HCT116 (cell line): ENCODE results near the gene TEX2. TPM values are rescaled to one million over a fixed set of nuclear protein-coding genes. Genes with fewer than 3 reads are reported as not detected.
A peak's percentile ranks its signal among the peaks of the same experiment; 100 is the strongest.

Source experiments
- ATAC-seq: fragments of 200-7000 bp; cut with Tn5 transposase; 2 replicates; pipeline ENCODE4 v1.9.1; 2020; ENCODE audit warnings: mild to moderate bottlenecking, moderate library complexity
- BruUV-seq: library from RNA; stranded (reverse); fragments of 400-500 nt; replicated peaks from 2 replicates; lab custom pipeline; 2021; lab: Mats Ljungman, UMichigan
- CTCF ChIA-PET: fragments of 300-600 bp; sonication (Branson Sonifier 250); formaldehyde crosslinking; loops from one replicate; lab custom pipeline; 2021; ENCODE audit warnings: antibody characterized with exemption; lab: Charles Lee
- POLR2A ChIA-PET: fragments of 300-600, 350-600 bp; sonication (Branson Sonifier 250); formaldehyde crosslinking; loops from one replicate; lab custom pipeline; 2021; ENCODE audit warnings: antibody characterized with exemption; lab: Charles Lee
- RAD21 ChIA-PET, 2 experiments: fragments of 300-600 bp; sonication (Branson Sonifier 250); formaldehyde crosslinking; loops; one replicate each; lab custom pipeline; 2023; ENCODE audit warnings: low total read pairs in 2 of 2; ENCODE audit not compliant: uncharacterized antibody in 2 of 2, unreplicated experiment in 2 of 2, low non-redundant PET in 1 of 2; lab: Charles Lee
- DNase-seq: peaks from one replicate; pipeline ENCODE4 v3.0.0-alpha.2; 2010; ENCODE audit warnings: low read depth, low spot score
- H2AFZ ChIP-seq: fragments of 200-600 bp; shearing (Covaris generic), sonication (generic); 2 replicates; pipeline ENCODE4 v1.6.1; 2017; ENCODE audit warnings: low read depth, mixed run types, mixed read lengths, antibody characterized with exemption, low read length; ENCODE audit not compliant: poor library complexity, severe bottlenecking
- H3K27ac ChIP-seq: 2 replicates; pipeline ENCODE4 v1.5.1; 2012; ENCODE audit warnings: low read depth, low read length
- H3K27me3 ChIP-seq: fragments of 200-600 bp; sonication (generic); 2 replicates; pipeline ENCODE4 v1.6.1; 2016; ENCODE audit warnings: mixed run types, low read length, mixed read lengths; ENCODE audit not compliant: insufficient read depth
- H3K36me3 ChIP-seq, 2 experiments: fragments of 200-500 bp in 1 of 2; fragments of 200-600 bp in 1 of 2; sonication (Bioruptor generic) in 1 of 2; sonication (generic) in 1 of 2; 2 replicates each; pipeline versions ENCODE4 v1.5.1 to v1.6.1; 2014 to 2016; ENCODE audit warnings: low read length in 2 of 2, inconsistent platforms in 1 of 2, mixed read lengths in 1 of 2, mixed run types in 1 of 2; ENCODE audit not compliant: insufficient read depth in 2 of 2, control insufficient read depth in 1 of 2
- H3K4me1 ChIP-seq, 2 experiments: fragments of 200-600 bp in 1 of 2; sonication (generic) in 1 of 2; 2 replicates each; pipeline versions ENCODE4 v1.5.1 to v1.6.1; 2012 to 2017; ENCODE audit warnings: low read length in 2 of 2, inconsistent platforms in 1 of 2, mild to moderate bottlenecking in 1 of 2, mixed read lengths in 1 of 2, mixed run types in 1 of 2, moderate library complexity in 1 of 2; ENCODE audit not compliant: insufficient read depth in 2 of 2, control insufficient read depth in 1 of 2
- H3K4me2 ChIP-seq: fragments of 200-600 bp; sonication (generic); 2 replicates; pipeline ENCODE4 v1.6.1; 2017; ENCODE audit warnings: mixed run types, low read length, mixed read lengths
- H3K4me3 ChIP-seq, 2 experiments: fragments of 200-600 bp in 1 of 2; sonication (generic) in 1 of 2; replicated peaks in 1 of 2; 2 replicates each; pipeline ENCODE4 v1.5.1; 2011 to 2016; ENCODE audit warnings: low read length in 2 of 2, control low read depth in 1 of 2, low read depth in 1 of 2, mild to moderate bottlenecking in 1 of 2, mixed read lengths in 1 of 2, mixed run types in 1 of 2
- H3K79me2 ChIP-seq: fragments of 200-600 bp; sonication (generic); 2 replicates; pipeline ENCODE4 v1.6.1; 2017; ENCODE audit warnings: mild to moderate bottlenecking, mixed run types, low read length, moderate library complexity, mixed read lengths; ENCODE audit not compliant: insufficient read depth
- H3K9ac ChIP-seq: fragments of 200-600 bp; sonication (generic); 2 replicates; pipeline ENCODE4 v1.6.1; 2016; ENCODE audit warnings: low read length, mixed read lengths
- H3K9me2 ChIP-seq: fragments of 200-600 bp; sonication (generic), shearing (Covaris generic); 2 replicates; pipeline ENCODE4 v1.6.1; 2017; ENCODE audit warnings: mixed run types, mild to moderate bottlenecking, moderate library complexity; ENCODE audit not compliant: insufficient read depth
- H3K9me3 ChIP-seq, 2 experiments: fragments of 200-500 bp in 1 of 2; fragments of 200-600 bp in 1 of 2; sonication (Bioruptor generic) in 1 of 2; sonication (generic) in 1 of 2; 2 replicates each; pipeline ENCODE4 v1.6.1; 2014 to 2017; ENCODE audit warnings: low read length in 2 of 2, mixed read lengths in 2 of 2, inconsistent platforms in 1 of 2, low read depth in 1 of 2, mild to moderate bottlenecking in 1 of 2, mixed run types in 1 of 2, moderate library complexity in 1 of 2; ENCODE audit not compliant: control insufficient read depth in 1 of 2, insufficient read depth in 1 of 2
- H4K20me1 ChIP-seq: fragments of 200-600 bp; sonication (generic), shearing (Covaris generic); 2 replicates; pipeline ENCODE4 v1.6.1; 2017; ENCODE audit warnings: mixed run types, mild to moderate bottlenecking, moderate library complexity; ENCODE audit not compliant: insufficient read depth
- EZH2 ChIP-seq: fragments of 200-600 bp; sonication (generic); IDR thresholded peaks from 2 replicates; pipeline ENCODE4 v1.6.1; 2017; ENCODE audit warnings: antibody characterized with exemption, mixed run types
- POLR2A ChIP-seq: IDR thresholded peaks from 2 replicates; pipeline ENCODE4 v1.7.0; 2011; ENCODE audit warnings: borderline replicate concordance; ENCODE audit not compliant: insufficient read depth, insufficient read length; ENCODE audit errors: extremely low read depth
- YY1 ChIP-seq: IDR thresholded peaks from 2 replicates; pipeline ENCODE4 v1.6.1; 2011; ENCODE audit warnings: low read length, low read depth, moderate library complexity, mild to moderate bottlenecking; ENCODE audit not compliant: insufficient replicate concordance; ENCODE audit errors: extremely low read depth
- intact Hi-C: fragments of 100-400 bp; cut with micrococcal nuclease; formaldehyde crosslinking; loops from 2 replicates; pipeline ENCODE4 v1.10.0; 2022
- total RNA-seq: library from RNA; stranded (reverse); gene quantifications from one replicate; pipeline ENCODE4 v1.2.1, GENCODE V29; 2021; ENCODE audit not compliant: unreplicated experiment
- TF ChIP-seq, protein P1 (sequence below): IDR thresholded peaks from 2 replicates; pipeline ENCODE4 v1.6.1; 2012

Gene TEX2
- total RNA-seq, 1 experiment from 2014 or later = 24.6 TPM

DNA sequence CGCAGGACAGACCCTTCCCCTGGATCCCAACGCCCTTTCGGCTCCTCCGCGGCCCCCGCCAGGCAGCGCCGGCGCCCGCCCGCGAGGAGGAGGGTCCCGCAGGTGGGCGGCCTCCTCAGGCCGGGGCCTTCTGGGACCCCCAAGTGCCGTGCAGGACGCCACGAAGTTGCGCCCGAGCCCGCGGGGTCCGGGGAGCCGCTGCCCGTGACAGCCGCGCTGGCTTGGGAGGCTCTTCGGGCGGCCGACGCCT lies 133.6 kb downstream of the TEX2 start:
- Histone ChIP-seq H3K27me3 (no peaks in the 10 kb centered on the region), H3K4me1 (peaks cover 11 to 20% of the 10 kb centered on the region in 2 experiments), H3K4me2 (peak overlapping the region; percentile 96), H3K9me3 (no peaks in the 10 kb centered on the region), H3K4me3 (peak overlapping the region; percentile 56 to 77), H2AFZ (peak overlapping the region; percentile 11), H3K36me3 (no peaks in the 10 kb centered on the region), H3K79me2 (peaks cover 36% of the 10 kb centered on the region), H3K9me2 (no peaks in the 10 kb centered on the region), H3K27ac (peak overlapping the region; percentile 74), H3K9ac (peak overlapping the region; percentile 79), H4K20me1 (no peaks in the 10 kb centered on the region)
- no peak for DNase-seq
- ChIA-PET CTCF (interaction anchor here (0.7 to 8.2 kb wide), 2 partner anchors 66 to 101 kb away, joined by 3 to 519 read pairs; no protein-coding TSS in a partner anchor), POLR2A (interaction anchor here (0.6 to 1.7 kb wide), 9 partner anchors 8 to 104 kb away, joined by 3 to 6 read pairs (median 3); no protein-coding TSS in a partner anchor), RAD21 (interaction anchor here (0.7 to 1.5 kb wide), 5 partner anchors 65 to 225 kb away, joined by 3 to 5 read pairs (median 3); no protein-coding TSS in a partner anchor)
- ATAC-seq = no peak
- TF ChIP-seq YY1 (no peak), POLR2A (no peak)
- BruUV-seq = no TSS peak
- intact Hi-C loops = loop anchor here (2.0 kb wide), 1 partner anchor 47 kb away; no protein-coding TSS in a partner anchor

DNA sequence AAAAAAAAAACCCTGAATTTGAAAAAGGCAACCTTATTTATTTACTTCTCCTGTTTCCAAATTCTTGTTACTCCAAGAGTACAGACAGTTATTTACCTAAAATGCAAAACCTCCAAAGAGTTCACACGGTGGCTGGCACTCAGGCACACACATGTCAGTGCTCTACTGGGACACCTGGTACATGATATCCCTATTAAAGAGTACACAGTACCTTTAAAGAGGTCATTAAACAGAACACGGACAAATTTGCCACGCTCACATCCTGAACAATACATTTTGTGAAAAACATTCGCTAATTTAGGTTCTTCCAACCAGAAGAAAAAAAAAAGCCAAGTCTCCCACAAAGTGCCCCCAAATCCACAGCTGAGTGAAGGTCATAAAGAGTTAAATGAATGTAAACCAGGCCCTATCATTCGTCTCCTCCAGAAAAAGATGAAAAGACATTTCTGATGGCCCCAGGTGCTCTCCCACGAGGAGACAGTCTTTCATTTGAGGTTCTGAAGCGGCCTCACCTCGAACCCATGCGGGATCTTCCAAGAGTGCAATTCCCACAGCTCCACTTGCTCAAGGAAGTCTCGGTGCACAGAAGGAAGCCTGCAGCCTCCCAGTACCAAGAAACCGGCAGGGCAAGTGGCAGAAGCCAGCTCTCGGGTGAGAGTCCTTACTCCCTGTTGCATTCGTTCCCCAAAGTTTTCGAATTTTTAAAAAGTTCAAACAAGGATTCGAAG lies 134.1 kb downstream of the TEX2 start:
- peak; percentile 6; the same call in 1 of the 2 replicates for ATAC-seq
- CTCF ChIA-PET = interaction anchor here (0.7 to 8.2 kb wide), 2 partner anchors 65 to 100 kb away, joined by 3 to 519 read pairs; no protein-coding TSS in a partner anchor
- no TSS peak for BruUV-seq

More for the DNA sequence above, 134.1 kb downstream of the TEX2 start:
- Histone ChIP-seq H3K9me3 (no peaks in the 10 kb centered on the region), H3K4me3 (peak overlapping the region; percentile 56 to 77), H3K27me3 (no peaks in the 10 kb centered on the region), H3K79me2 (peaks cover 39% of the 10 kb centered on the region), H3K9ac (peak overlapping the region; percentile 79), H3K36me3 (no peaks in the 10 kb centered on the region), H3K4me2 (peak overlapping the region; percentile 96), H3K4me1 (peaks cover 11 to 20% of the 10 kb centered on the region in 2 experiments), H2AFZ (peak overlapping the region; percentile 11), H3K27ac (peak overlapping the region; percentile 74), H3K9me2 (no peaks in the 10 kb centered on the region), H4K20me1 (no peaks in the 10 kb centered on the region)
- RAD21 ChIA-PET = interaction anchor here (0.7 to 1.5 kb wide), 4 partner anchors 65 to 224 kb away, joined by 3 to 5 read pairs (median 4); no protein-coding TSS in a partner anchor
- POLR2A ChIA-PET = interaction anchor here (0.6 to 1.7 kb wide), 9 partner anchors 10 to 103 kb away, joined by 3 to 6 read pairs (median 3); no protein-coding TSS in a partner anchor
- TF ChIP-seq EZH2 = no peak
- TF ChIP-seq, protein P1, sequence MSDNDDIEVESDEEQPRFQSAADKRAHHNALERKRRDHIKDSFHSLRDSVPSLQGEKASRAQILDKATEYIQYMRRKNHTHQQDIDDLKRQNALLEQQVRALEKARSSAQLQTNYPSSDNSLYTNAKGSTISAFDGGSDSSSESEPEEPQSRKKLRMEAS = peak; percentile 36; the same call in 1 of the 2 replicates
- intact Hi-C loops = loop anchor here (2.0 kb wide), 1 partner anchor 46 kb away; no protein-coding TSS in a partner anchor
- DNase-seq = no peak
